ENCODE results near the gene ZAR1. TPM values are rescaled to one million over a fixed set of nuclear protein-coding genes. Genes with fewer than 3 reads are reported as not detected.

Gene ZAR1
- total and polyA plus RNA-seq, 10 of the 15 experiments (the other 5 are each of a cell fraction or from before 2014, with no cell fraction given): not detected

DNA sequence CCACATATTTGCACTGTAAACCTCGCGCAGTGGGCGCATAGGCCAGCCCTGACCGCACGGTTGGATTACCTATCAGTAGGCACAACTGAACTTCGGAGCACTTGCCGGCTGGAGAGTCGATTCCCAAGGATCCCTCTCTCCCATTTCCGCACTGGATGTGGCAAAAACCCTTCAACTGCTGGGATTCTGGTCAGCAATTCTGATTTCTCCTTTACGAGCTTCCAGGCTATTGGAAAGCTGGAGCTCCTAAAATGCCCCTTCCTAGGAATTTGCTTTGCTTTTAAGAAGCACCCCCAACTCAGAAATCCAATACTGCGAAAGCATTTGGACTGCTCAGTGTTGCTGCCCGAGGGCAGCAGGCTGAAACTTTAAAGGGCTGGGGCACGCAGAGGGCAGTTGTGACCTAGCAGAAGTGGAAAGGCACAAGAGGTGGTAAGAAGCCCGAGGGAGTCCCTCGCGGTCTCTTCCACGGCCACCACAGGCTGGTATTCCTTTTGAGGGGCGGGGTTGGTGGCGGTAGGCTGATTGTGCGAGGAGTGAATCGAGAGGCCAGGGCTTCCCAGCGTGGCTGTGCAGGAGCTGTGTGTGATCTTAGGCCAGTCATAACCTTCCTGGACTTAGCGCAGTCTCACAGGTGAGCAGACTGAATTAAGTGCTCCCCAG is 1.6 kb downstream of the ZAR1 start:
- ChIA-PET SMC1A (ENCODE audit: uncharacterized antibody, unreplicated experiment) (interaction anchor here (0.6 kb wide), 1 partner anchor 469 kb away, joined by 3 read pairs; no protein-coding TSS in a partner anchor), CTCF (no interaction called here), RAD21 (ENCODE audit: unreplicated experiment) (no interaction called here), POLR2A (no interaction called here)
- intact Hi-C loops (cut with micrococcal nuclease; ENCODE audit: unreplicated experiment): no loop called here
- no peaks in the 10 kb centered on the region; the same call in 2 of the 3 replicates for H3K9me3 ChIP-seq (replicated peaks; ENCODE audit: control insufficient read depth, insufficient read depth, low read length)
- no peaks in the 10 kb centered on the region for H3K79me2 ChIP-seq (ENCODE audit: control insufficient read depth, insufficient read depth, low read length)
- no peaks in the 10 kb centered on the region for H3K36me3 ChIP-seq (ENCODE audit: control insufficient read depth in 2 of 2, insufficient read depth in 2 of 2, low read length in 1 of 2)
- no peak overlapping the region for H2AFZ ChIP-seq (ENCODE audit: control insufficient read depth, low read depth, low read length)
- WGBS (ENCODE audit: insufficient coverage, insufficient replicate concordance, low lambda C conversion rate, missing lambda C conversion rate): 88% methylated on average over 23 of the region's 23 CpGs
- H3K27ac ChIP-seq (ENCODE audit: control insufficient read depth, insufficient read depth): no peak overlapping the region
- H3K4me2 ChIP-seq (ENCODE audit: control insufficient read depth, insufficient read depth): no peak overlapping the region
- FAIRE-seq (no peak), ATAC-seq (no peak), DNase-seq (ENCODE audit: low read depth, low spot score) (no peak)
- no peak overlapping the region for H3K4me3 ChIP-seq
- no peak for TF ChIP-seq CHD1 (IDR thresholded peaks at IDR 0.05; ENCODE audit: low read depth, low read length)
- TF ChIP-seq, protein P1, sequence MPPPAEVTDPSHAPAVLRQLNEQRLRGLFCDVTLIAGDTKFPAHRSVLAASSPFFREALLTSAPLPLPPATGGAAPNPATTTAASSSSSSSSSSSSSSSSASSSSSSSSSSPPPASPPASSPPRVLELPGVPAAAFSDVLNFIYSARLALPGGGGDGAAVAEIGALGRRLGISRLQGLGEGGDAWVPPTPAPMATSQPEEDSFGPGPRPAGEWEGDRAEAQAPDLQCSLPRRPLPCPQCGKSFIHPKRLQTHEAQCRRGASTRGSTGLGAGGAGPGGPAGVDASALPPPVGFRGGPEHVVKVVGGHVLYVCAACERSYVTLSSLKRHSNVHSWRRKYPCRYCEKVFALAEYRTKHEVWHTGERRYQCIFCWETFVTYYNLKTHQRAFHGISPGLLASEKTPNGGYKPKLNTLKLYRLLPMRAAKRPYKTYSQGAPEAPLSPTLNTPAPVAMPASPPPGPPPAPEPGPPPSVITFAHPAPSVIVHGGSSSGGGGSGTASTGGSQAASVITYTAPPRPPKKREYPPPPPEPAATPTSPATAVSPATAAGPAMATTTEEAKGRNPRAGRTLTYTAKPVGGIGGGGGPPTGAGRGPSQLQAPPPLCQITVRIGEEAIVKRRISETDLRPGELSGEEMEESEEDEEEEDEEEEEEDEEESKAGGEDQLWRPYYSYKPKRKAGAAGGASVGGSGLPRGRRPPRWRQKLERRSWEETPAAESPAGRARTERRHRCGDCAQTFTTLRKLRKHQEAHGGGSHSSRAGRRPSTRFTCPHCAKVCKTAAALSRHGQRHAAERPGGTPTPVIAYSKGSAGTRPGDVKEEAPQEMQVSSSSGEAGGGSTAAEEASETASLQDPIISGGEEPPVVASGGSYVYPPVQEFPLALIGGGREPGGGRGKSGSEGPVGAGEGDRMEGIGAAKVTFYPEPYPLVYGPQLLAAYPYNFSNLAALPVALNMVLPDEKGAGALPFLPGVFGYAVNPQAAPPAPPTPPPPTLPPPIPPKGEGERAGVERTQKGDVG (CRISPR knock-in tag; IDR thresholded peaks at IDR 0.05): no peak
- TF ChIP-seq ZNF622 (IDR thresholded peaks at IDR 0.05): no peak
- TF ChIP-seq, protein P2, sequence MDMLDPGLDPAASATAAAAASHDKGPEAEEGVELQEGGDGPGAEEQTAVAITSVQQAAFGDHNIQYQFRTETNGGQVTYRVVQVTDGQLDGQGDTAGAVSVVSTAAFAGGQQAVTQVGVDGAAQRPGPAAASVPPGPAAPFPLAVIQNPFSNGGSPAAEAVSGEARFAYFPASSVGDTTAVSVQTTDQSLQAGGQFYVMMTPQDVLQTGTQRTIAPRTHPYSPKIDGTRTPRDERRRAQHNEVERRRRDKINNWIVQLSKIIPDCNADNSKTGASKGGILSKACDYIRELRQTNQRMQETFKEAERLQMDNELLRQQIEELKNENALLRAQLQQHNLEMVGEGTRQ (IDR thresholded peaks at IDR 0.05; ENCODE audit: borderline replicate concordance, low read depth, low read length): no peak
- TF ChIP-seq MTA2 (IDR thresholded peaks at IDR 0.05; ENCODE audit: low read depth): no peak
- no peak for TF ChIP-seq SPI1 (IDR thresholded peaks at IDR 0.05; ENCODE audit: borderline replicate concordance, insufficient read depth, low read depth, low read length)
- H3K4me1 ChIP-seq (ENCODE audit: control insufficient read depth, insufficient read depth, low read length): no peaks in the 10 kb centered on the region
- H4K20me1 ChIP-seq (ENCODE audit: control insufficient read depth, insufficient read depth): no peaks in the 10 kb centered on the region; the same call in 1 of the 2 replicates
- H3K27me3 ChIP-seq (replicated peaks in 1 of 2; ENCODE audit: control insufficient read depth in 2 of 2, insufficient read depth in 2 of 2, low read length in 1 of 2): peaks cover 6 to 21% of the 10 kb centered on the region in 2 experiments
- H3K9ac ChIP-seq (ENCODE audit: control insufficient read depth, insufficient read depth, low read length): no peak overlapping the region
- BruUV-seq (replicated peaks): no TSS peak
- in situ Hi-C loops (cut with MboI): no loop called here
